Stimulated activated CD8-positive, alpha-beta memory T cell treated with anti-CD3 and anti-CD28 coated beads, Interleukin-7, amount 100 ng/mL, for 24 hours (primary cell): ENCODE data around the gene DLG2.

ENCODE experiments used
- DNase-seq: peaks from one replicate; pipeline ENCODE4 v3.0.0-alpha.2; 2020; ENCODE audit warnings: low read depth

The DLG2 gene

DNA sequence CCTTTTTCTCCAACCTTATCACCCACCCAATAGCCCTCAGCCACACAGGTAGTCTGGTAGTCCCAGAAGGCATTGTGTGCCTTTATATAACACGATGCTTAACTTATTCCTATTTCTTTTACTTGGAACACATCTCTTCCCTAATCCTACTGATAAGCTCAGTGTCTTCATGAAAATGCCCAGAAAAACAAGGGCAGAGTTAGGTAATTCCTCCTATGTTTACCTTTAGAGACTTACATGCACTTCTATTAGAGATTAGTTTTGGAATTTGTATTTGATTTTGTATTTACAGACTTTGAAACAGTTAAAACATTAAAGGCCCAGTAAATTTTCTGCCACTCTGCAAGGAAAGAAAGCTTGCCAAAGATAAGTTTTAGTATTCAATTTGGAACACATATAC is 1703.2 kb downstream of the DLG2 start:
- no peak for DNase-seq

GRCh38 chr11:83922953-83923352 is 1704.2 kb downstream of the DLG2 start:
- DNase-seq = no peak

DNA sequence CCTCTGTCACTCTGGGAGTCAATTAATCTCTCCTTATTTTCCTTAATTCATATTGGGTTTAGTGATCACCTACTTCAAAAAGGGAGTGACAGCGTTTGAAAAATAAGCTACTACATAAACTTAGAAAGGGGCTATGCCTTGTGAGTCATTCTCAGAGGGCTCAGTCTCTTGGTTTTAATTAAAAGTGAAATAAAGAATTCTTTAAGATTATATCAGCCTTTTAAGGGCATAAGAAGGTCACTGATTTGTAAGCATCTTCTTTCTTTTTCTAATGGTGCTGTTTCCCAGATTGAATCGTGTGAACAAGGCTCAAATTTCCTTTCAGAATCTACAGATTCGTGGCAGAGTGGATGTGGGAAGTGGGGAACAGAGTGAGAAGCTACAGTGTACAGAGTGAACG is 1704.8 kb downstream of the DLG2 start:
- no peak for DNase-seq

- no peak for DNase-seq
Measured at GRCh38 chr11:83921447-83922192, 1705.5 kb downstream of the DLG2 start.

DNA sequence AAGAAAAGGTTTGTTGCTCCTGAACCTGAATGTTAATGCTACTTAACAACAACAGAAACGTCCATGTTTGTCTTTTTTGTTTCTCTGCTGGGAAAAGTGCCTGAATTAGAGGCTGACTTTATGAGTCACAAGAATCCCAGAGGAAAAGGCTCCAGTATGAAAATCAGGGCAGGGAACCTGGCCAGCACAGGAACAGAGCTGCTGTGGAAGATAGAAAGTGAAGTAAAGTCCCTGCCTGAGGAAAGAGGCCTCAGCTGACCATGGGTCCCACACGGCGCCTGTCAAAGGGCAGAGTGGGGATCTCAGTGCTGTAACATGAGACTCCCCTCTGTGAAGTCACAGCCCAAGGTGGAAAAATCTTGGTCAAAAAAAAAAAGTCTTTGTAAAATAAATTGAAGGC is 1708.7 kb downstream of the DLG2 start:
- no peak for DNase-seq

GRCh38 chr11:83914995-83915394 is 1712.1 kb downstream of the DLG2 start:
- no peak for DNase-seq

- no peak for DNase-seq
Measured at GRCh38 chr11:83909579-83910534, 1717.3 kb downstream of the DLG2 start.

- DNase-seq = no peak
Measured at GRCh38 chr11:83908298-83908856, 1718.8 kb downstream of the DLG2 start.

DNA sequence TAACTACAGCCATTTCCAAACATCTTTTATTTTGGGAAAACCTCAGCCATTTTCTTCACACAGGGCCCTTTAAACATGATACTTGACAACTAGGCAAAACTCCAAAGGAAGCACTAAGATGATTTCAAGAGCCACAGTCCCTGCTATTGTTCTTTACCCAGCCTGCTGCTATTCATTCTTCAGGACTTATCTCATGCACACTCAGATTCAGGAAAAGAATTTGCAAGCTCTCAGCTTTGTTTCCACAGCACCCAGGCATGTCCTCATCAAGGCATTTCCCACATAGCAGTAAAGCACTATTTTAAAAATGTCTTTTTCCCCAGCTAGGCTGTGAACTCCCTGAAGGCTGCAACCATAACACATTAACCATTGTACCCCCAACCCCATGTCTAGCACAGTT is 1731.6 kb downstream of the DLG2 start:
- DNase-seq = no peak

- DNase-seq = no peak
Measured at GRCh38 chr11:83881428-83881827, 1745.7 kb downstream of the DLG2 start.

DNA sequence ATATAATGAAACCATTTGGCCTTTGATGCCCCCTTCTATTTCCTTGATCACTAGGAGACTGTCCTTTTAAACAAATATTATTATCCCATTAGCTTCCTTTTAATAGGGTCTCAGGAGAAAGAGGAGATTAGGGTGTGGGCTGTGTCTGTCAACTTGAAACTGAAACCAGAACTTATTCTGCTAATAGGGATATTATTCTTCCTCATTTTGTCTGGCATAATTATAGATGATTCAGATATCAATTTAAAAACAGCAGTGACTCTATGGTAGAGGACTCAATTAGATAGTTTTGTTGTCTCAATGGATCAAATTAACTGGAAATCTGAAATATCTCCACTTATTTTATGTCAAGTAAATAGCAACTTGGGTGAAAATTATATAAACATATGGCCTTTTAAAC is 1756.1 kb downstream of the DLG2 start:
- DNase-seq = no peak

DNA sequence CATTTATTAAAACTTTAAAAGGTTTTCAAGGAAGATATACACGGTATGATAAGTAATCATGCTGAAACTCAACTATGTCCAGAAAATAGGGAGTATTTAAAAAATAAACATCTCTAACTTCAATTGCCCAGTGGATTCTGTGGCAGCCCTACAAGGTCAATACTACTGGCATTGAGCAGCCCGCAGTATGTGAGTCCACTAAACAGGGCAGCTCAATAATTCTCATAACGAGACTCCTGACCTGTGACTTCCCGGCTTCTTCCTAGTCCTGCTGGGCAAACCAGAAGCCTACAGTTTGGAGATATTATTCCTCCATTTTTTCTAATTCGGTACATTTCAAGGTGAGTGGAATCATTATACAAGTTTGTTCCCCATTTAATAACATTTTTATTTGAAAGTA is 1760.5 kb downstream of the DLG2 start:
- no peak for DNase-seq

- DNase-seq = no peak
Measured at GRCh38 chr11:83865636-83866461, 1761.3 kb downstream of the DLG2 start.

DNA sequence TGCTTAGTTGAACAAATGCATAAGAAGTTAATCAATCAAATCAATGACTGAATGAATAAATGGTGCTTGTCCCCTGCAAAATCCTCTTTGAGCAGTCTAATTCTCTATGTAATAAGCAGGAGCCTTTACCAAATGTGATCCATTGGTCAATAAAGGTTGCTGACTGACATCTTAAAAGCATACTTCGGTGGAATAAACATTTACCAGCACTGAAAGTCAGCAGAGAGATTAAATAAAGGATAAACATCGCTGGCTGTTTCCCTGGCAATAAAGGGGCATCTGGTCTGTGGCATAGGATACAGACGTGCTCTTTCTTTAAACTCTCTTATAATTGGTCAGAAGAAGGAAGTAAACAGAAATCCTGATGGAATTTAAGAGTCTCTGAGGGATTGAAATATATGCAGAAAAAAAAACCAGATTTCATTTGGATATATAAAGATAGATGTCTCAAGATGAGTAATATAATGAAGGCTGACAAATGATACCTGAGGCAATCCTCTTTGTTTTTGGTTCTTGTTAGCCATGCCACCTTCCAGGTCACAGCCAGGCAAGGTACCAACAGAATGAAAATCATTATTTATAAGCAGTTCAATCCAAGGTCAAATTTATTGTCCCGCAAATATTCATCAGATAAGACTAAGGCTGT is 1762.6 kb downstream of the DLG2 start:
- DNase-seq = no peak

GRCh38 chr11:83863272-83863671 is 1763.9 kb downstream of the DLG2 start:
- no peak for DNase-seq

DNA sequence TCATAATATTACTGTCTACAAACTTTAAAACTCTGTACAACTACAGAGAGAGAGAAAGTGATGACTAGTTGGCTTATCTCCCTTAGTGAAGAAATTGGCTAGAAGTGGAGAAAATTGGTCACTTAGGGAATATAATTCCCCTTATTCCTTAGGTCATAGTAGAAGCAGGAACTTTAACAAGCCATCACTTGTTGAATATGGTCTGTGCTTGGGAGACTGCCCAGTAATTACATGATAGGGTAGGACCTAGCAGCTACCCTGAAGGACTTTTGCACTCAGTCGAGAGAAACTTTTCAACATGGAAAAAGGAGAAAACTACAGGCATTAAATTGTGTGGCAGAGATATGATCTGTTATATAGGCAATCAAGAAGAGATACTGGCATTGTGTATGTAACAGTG is 1764.5 kb downstream of the DLG2 start:
- no peak for DNase-seq

DNA sequence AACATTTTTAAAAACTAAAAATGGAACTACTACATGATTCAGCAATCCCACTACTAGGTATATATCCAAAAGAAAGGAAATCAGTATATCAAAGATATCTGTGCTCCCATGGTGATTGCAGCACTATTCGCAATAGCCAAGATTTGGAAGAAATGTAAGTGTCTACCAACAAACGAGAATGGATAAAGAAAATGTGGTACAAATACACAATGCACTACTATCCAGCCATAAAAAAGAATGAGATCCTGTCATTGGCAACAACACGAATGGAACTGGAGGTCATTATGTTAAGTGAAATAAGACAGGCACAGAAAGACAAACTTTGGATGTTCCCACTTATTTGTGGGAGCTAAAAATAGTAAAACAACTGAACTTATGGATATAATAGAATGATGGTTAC is 1765.1 kb downstream of the DLG2 start:
- no peak for DNase-seq

- DNase-seq = no peak
Measured at GRCh38 chr11:83858694-83859093, 1768.5 kb downstream of the DLG2 start.

- DNase-seq = no peak
Measured at GRCh38 chr11:83855237-83855636, 1771.9 kb downstream of the DLG2 start.

- no peak for DNase-seq
Measured at GRCh38 chr11:83852775-83853442, 1774.2 kb downstream of the DLG2 start.

DNA sequence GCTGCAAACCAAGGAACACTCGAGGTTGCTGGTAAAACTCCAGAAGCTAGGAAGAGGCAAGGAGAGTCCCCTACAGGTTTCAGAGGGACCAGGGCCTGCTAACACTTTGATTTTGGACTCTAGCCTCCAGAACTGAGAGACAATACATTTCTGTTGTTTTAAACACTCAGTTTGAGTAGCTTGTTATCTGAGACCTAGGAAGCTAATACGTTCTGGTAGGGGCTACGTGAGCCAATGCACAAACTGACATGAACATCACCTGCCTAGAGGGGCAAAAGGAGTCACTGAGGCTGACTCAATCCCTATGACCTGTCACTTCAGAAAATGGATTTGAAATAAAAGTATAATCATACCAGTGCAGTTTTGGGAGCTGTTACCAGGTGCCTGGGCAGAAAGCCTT is 1775.1 kb downstream of the DLG2 start:
- no peak for DNase-seq
